PC-3 (cell line): ENCODE data around the gene VPS51. TPM values are rescaled to one million over a fixed set of nuclear protein-coding genes. Genes with fewer than 3 reads are reported as not detected.

Experiments
- ATAC-seq: fragments of 200-7000 bp; cut with Tn5 transposase; 2 replicates; pipeline ENCODE4 v1.9.1; 2020; ENCODE audit warnings: mild to moderate bottlenecking, moderate library complexity
- BruUV-seq: library from RNA; stranded (reverse); fragments of 400-500 nt; replicated peaks from 2 replicates; lab custom pipeline; 2021; lab: Mats Ljungman, UMichigan
- CTCF ChIA-PET: fragments of 300-600 bp; sonication (Branson Sonifier 250); formaldehyde crosslinking; loops from one replicate; lab custom pipeline; 2022; ENCODE audit warnings: antibody characterized with exemption; lab: Charles Lee
- POLR2A ChIA-PET: fragments of 300-600 bp; sonication (Branson Sonifier 250); formaldehyde crosslinking; loops from one replicate; lab custom pipeline; 2022; ENCODE audit warnings: antibody characterized with exemption; ENCODE audit not compliant: unreplicated experiment; lab: Charles Lee
- DNase-seq: peaks from one replicate; pipeline ENCODE4 v3.0.0-alpha.2; 2015
- H2AFZ ChIP-seq: fragments of 300-600 bp; sonication (generic); 2 replicates; pipeline ENCODE4 v1.6.0; 2016; ENCODE audit warnings: antibody characterized with exemption, low read length
- H3F3A ChIP-seq: fragments of 300-600 bp; sonication (generic); one replicate; pipeline ENCODE4 v1.6.0; 2017; ENCODE audit warnings: antibody characterized with exemption, low read length, control low read depth, mild to moderate bottlenecking; ENCODE audit not compliant: unreplicated experiment
- H3K27ac ChIP-seq: fragments of 300-600 bp; sonication (generic); 2 replicates; pipeline ENCODE4 v1.5.1; 2016; ENCODE audit warnings: mild to moderate bottlenecking, low read length
- H3K27me3 ChIP-seq: fragments of 300-600 bp; sonication (generic); 2 replicates; pipeline ENCODE4 v1.6.1; 2016; ENCODE audit warnings: low read length, mixed read lengths
- H3K36me3 ChIP-seq: fragments of 300-600 bp; sonication (generic); 2 replicates; pipeline ENCODE4 v1.6.1; 2016; ENCODE audit warnings: low read depth, mixed run types, low read length, mixed read lengths
- H3K4me1 ChIP-seq: fragments of 300-600 bp; sonication (generic); 2 replicates; pipeline ENCODE4 v1.5.1; 2016; ENCODE audit warnings: low read length; ENCODE audit not compliant: insufficient read depth
- H3K4me2 ChIP-seq: fragments of 300-600 bp; sonication (generic); 2 replicates; pipeline ENCODE4 v1.6.0; 2016; ENCODE audit warnings: low read length
- H3K4me3 ChIP-seq: fragments of 300-600 bp; sonication (generic); 2 replicates; pipeline ENCODE4 v1.5.1; 2016; ENCODE audit warnings: mild to moderate bottlenecking, low read length, mixed read lengths
- H3K79me2 ChIP-seq: fragments of 300-600 bp; sonication (generic); 2 replicates; pipeline ENCODE4 v1.6.1; 2017; ENCODE audit warnings: low read length, mixed read lengths
- H3K9ac ChIP-seq: fragments of 300-600 bp; sonication (generic); 2 replicates; pipeline ENCODE4 v1.6.0; 2016; ENCODE audit warnings: mild to moderate bottlenecking, low read length
- H3K9me2 ChIP-seq: fragments of 300-600 bp; sonication (generic); replicated peaks from 2 replicates; pipeline ENCODE4 v1.6.1; 2016; ENCODE audit warnings: mixed run types, low read length, mixed read lengths
- H3K9me3 ChIP-seq: fragments of 300-600 bp; sonication (generic); 2 replicates; pipeline ENCODE4 v1.6.1; 2016; ENCODE audit warnings: low read length, mixed read lengths
- H4K20me1 ChIP-seq: fragments of 300-600 bp; sonication (generic); 2 replicates; pipeline ENCODE4 v1.6.1; 2016; ENCODE audit warnings: low read length, mixed read lengths
- CTCF ChIP-seq: fragments of 300-600 bp; sonication (generic); conservative IDR thresholded peaks from 2 replicates; pipeline ENCODE4 v1.5.1; 2017; ENCODE audit warnings: antibody characterized with exemption, low read depth, mild to moderate bottlenecking, low read length
- EZH2 ChIP-seq: fragments of 300-600 bp; sonication (generic); IDR thresholded peaks from one replicate; pipeline ENCODE4 v1.6.1; 2017; ENCODE audit warnings: antibody characterized with exemption, mild to moderate bottlenecking, low read length; ENCODE audit not compliant: unreplicated experiment
- EZH2phosphoT487 ChIP-seq: fragments of 300-600 bp; sonication (generic); IDR thresholded peaks from 2 replicates; pipeline ENCODE4 v1.6.1; 2018; ENCODE audit warnings: mild to moderate bottlenecking, antibody characterized with exemption, low read length, borderline replicate concordance
- intact Hi-C: fragments of 100-400 bp; cut with micrococcal nuclease; formaldehyde crosslinking; loops from 2 replicates; pipeline ENCODE4 v1.9.0; 2023
- total RNA-seq: library from RNA; depleted of rRNA; stranded (reverse); fragments of >200 nt; gene quantifications from 2 replicates; pipeline ENCODE4 v1.2.3, GENCODE V29; 2014

The VPS51 gene
- total RNA-seq, 1 experiment from 2014 or later: 414 TPM

GRCh38 chr11:65125197-65126056 is 29.4 kb downstream of the VPS51 start:
- no peaks in the 10 kb centered on the region for H3K9me2 ChIP-seq
- H3K4me2 ChIP-seq: no peak overlapping the region
- no peak overlapping the region for H3K4me3 ChIP-seq
- no peak overlapping the region for H3K9ac ChIP-seq
- peaks cover 19% of the 10 kb centered on the region for H3K4me1 ChIP-seq
- ATAC-seq: no peak
- intact Hi-C loops: no loop called here
- H2AFZ ChIP-seq: no peak overlapping the region
- H3F3A ChIP-seq: peaks cover 1% of the 10 kb centered on the region
- peaks cover 41% of the 10 kb centered on the region for H3K36me3 ChIP-seq
- no TSS peak for BruUV-seq
- H3K9me3 ChIP-seq: no peaks in the 10 kb centered on the region
- no peaks in the 10 kb centered on the region for H3K27me3 ChIP-seq
- no peak for TF ChIP-seq EZH2
- no peak for TF ChIP-seq CTCF
- no peak for TF ChIP-seq EZH2phosphoT487
- 0 out of 2 replicates have a peak, but pooled peaks cover under 1% of the 10 kb centered on the region for H4K20me1 ChIP-seq
- peaks cover 47% of the 10 kb centered on the region for H3K79me2 ChIP-seq
- DNase-seq: no peak
- no peak overlapping the region for H3K27ac ChIP-seq
- ChIA-PET POLR2A (no interaction called here), CTCF (no interaction called here)

DNA sequence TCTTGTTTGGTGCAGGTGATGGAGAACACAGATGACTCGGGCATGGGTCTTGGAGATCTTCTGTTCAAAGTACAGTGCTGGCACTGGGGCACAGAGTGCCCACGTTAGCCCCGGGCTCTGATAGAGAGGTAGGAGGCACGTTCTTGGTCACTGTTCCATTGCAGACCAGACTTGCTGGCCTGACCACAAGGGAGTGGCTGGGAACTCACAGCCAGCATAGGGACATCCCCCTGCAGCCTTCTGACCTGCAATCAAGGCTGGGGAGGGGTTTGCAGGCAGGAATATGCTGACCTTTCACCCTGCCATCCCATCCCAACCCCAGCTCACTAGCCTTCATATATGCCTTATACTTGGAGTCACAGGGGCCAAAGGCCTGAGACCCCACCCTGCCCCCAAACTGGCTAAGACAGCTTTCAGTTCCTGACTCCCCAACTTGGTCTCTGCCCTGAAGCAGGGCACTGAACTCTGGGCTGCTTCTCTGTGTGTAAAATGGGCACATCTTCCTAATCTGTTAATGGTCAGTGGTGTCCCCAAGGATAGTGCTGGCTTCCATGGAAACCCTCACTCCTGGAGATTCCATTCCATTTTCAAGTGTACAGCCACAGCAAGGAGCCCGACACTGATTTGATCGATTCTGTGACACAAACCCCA is 30.7 kb downstream of the VPS51 start:
- Histone ChIP-seq H3K4me3 (no peak overlapping the region), H3K27ac (no peak overlapping the region), H3K9ac (no peak overlapping the region), H4K20me1 (no peaks in the 10 kb centered on the region), H3K27me3 (no peaks in the 10 kb centered on the region), H3K79me2 (peaks cover 41% of the 10 kb centered on the region), H3K4me2 (no peak overlapping the region), H3F3A (no peaks in the 10 kb centered on the region), H3K9me2 (no peaks in the 10 kb centered on the region), H3K4me1 (peaks cover 12% of the 10 kb centered on the region), H3K9me3 (no peaks in the 10 kb centered on the region), H3K36me3 (peaks cover 42% of the 10 kb centered on the region; the same call in 1 of the 2 replicates), H2AFZ (no peak overlapping the region)
- no TSS peak for BruUV-seq
- intact Hi-C loops: no loop called here
- ChIA-PET POLR2A (no interaction called here), CTCF (no interaction called here)
- DNase-seq (no peak), ATAC-seq (no peak)
- TF ChIP-seq EZH2phosphoT487 (no peak), EZH2 (no peak), CTCF (no peak)
